Memory B cell (primary cell): ENCODE results near the gene LDOC1.
"Not testable (repeated sequence)": the region's sequence is repeated elsewhere in the genome, so short reads cannot be mapped to it uniquely, and the experiment has no call there.

Experiments used
- ATAC-seq: fragments of 150-1000 bp; cut with Tn5 transposase; 2 replicates; pipeline ENCODE4 v1.10.0; 2021; ENCODE audit warnings: low read depth, mild to moderate bottlenecking, moderate library complexity
- DNase-seq, 2 donors: peaks; one replicate each; pipeline ENCODE4 v3.0.0; 2022; ENCODE audit warnings: low spot score in 2 of 2
- H3K27ac Mint-ChIP-seq: one replicate; pipeline ENCODE4 v1.8.0; 2022; ENCODE audit warnings: mild to moderate bottlenecking, moderate library complexity, mixed read lengths
- H3K27me3 Mint-ChIP-seq: one replicate; pipeline ENCODE4 v1.8.0; 2022; ENCODE audit warnings: mixed read lengths
- H3K36me3 Mint-ChIP-seq: one replicate; pipeline ENCODE4 v1.8.0; 2022; ENCODE audit warnings: mild to moderate bottlenecking, mixed read lengths
- H3K4me1 Mint-ChIP-seq: one replicate; pipeline ENCODE4 v1.8.0; 2022; ENCODE audit warnings: mixed read lengths
- H3K4me3 Mint-ChIP-seq: one replicate; pipeline ENCODE4 v1.8.0; 2022; ENCODE audit warnings: mild to moderate bottlenecking, moderate library complexity, mixed read lengths
- H3K9me3 Mint-ChIP-seq: one replicate; pipeline ENCODE4 v1.8.0; 2022; ENCODE audit warnings: mixed read lengths

LDOC1 gene

DNA sequence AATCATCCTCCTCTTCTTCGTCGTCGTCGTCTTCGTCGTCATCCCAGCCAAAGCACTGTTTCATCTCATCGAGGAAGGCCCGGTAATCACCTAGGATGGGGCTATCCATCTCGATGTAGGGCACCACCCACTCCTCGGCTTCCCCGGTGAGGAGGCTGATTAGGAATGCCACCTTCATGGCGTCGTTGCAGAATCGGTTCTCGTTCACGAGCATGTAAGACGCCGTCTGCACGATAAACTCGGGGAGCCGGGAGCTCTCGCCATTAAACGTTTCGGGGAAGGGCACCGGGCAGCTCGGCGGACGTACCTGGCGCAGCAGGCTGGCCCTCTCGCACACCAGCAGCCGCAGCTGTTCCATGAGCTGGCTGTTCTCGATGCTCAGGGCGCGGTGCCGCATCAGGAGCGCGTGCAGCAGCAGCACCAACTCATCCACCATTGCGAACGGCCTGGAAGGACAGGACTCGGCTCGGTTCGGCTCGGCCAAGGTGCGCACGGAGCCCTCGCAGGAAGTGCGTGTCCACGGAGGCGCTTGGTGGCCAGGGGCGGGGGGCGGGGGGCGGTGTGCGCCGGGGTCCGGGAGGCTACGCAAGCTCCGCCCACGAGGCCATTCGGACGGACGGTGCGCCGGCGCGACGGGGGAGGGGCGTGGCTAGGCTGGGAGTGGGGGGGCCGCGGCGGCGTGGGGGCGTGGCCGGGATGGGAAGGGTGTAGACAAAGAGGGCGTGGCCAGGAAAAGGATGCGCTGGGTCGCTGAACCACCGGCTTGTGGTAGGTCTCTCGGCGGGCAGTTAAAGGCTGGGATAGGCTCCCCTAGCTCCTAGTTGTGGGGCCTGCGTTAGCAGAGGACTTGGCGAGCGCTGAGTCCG lies at the start of gene LDOC1:
LDOC1 (minus strand) TSS at position 544 of the 866 bp plus-strand sequence; CDS start at position 436, 108 bp downstream.
- peak within 1 kb of the TSS; percentile 73 for H3K27ac Mint-ChIP-seq
- H3K36me3 Mint-ChIP-seq = no peaks in the 10 kb centered on the region
- H3K4me3 Mint-ChIP-seq = peak within 1 kb of the TSS; percentile 82
- peak; percentile 44 to 47 for DNase-seq
- H3K4me1 Mint-ChIP-seq = peaks cover 7% of the 10 kb centered on the region
- peak; percentile 86 for ATAC-seq
- H3K27me3 Mint-ChIP-seq = peaks cover 3% of the 10 kb centered on the region
- no peaks in the 10 kb centered on the region for H3K9me3 Mint-ChIP-seq

GRCh38 chrX:141221611-141222010 lies 44.7 kb upstream of the LDOC1 start:
- H3K4me1 Mint-ChIP-seq = no peaks in the 10 kb centered on the region
- no peak overlapping the region for H3K4me3 Mint-ChIP-seq
- no peak overlapping the region for H3K27ac Mint-ChIP-seq
- no peaks in the 10 kb centered on the region for H3K36me3 Mint-ChIP-seq
- DNase-seq (no peak), ATAC-seq (no peak)
- no peaks in the 10 kb centered on the region for H3K27me3 Mint-ChIP-seq
- H3K9me3 Mint-ChIP-seq = peaks cover 3% of the 10 kb centered on the region

DNA sequence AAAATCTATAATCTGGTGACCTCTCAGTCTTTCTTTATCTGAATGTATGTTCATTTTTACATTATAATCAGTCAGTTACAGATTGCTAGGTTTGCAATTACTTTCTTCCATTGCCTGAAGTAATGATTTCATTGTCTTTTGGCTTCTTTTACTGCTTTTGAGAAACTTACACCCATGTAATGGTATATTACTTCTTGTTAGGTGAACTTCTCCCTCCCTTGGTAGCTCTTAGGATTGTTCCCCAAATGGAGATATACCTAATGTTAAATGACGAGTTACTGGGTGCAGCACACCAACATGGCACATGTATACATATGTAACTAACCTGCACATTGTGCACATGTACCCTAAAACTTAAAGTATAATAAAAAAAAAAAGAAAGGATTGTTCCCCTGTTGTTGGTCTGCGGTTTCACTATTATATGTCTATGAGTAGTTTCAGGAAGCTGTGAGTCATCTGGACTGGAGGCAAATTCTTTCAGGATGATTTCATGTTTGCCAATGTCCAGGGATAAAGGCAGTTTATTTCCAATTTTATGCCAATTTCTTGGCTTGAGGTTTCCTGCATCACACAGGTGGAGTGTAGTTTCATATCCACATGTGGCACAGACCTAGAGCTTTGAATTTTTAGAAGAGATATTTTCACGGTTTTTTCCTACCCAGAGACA lies 43.5 kb upstream of the LDOC1 start:
- no peak for ATAC-seq
- Mint-ChIP-seq H3K27ac (no peak overlapping the region), H3K4me1 (no peaks in the 10 kb centered on the region), H3K36me3 (no peaks in the 10 kb centered on the region), H3K27me3 (no peaks in the 10 kb centered on the region), H3K4me3 (no peak overlapping the region), H3K9me3 (peaks cover 3% of the 10 kb centered on the region)
- DNase-seq = no peak

GRCh38 chrX:141214196-141214595 lies 37.3 kb upstream of the LDOC1 start:
- H3K27ac Mint-ChIP-seq = no peak overlapping the region
- no peaks in the 10 kb centered on the region for H3K4me1 Mint-ChIP-seq
- DNase-seq (no peak), ATAC-seq (no peak)
- H3K4me3 Mint-ChIP-seq = no peak overlapping the region
- H3K9me3 Mint-ChIP-seq = no peaks in the 10 kb centered on the region
- H3K27me3 Mint-ChIP-seq = no peaks in the 10 kb centered on the region
- H3K36me3 Mint-ChIP-seq = no peaks in the 10 kb centered on the region

GRCh38 chrX:141201962-141202361 lies 25.0 kb upstream of the LDOC1 start:
- H3K4me3 Mint-ChIP-seq = no peak overlapping the region
- H3K27ac Mint-ChIP-seq = no peak overlapping the region
- DNase-seq (no peak), ATAC-seq (no peak)
- H3K36me3 Mint-ChIP-seq = no peaks in the 10 kb centered on the region
- no peaks in the 10 kb centered on the region for H3K4me1 Mint-ChIP-seq
- H3K9me3 Mint-ChIP-seq = no peaks in the 10 kb centered on the region
- H3K27me3 Mint-ChIP-seq = no peaks in the 10 kb centered on the region

DNA sequence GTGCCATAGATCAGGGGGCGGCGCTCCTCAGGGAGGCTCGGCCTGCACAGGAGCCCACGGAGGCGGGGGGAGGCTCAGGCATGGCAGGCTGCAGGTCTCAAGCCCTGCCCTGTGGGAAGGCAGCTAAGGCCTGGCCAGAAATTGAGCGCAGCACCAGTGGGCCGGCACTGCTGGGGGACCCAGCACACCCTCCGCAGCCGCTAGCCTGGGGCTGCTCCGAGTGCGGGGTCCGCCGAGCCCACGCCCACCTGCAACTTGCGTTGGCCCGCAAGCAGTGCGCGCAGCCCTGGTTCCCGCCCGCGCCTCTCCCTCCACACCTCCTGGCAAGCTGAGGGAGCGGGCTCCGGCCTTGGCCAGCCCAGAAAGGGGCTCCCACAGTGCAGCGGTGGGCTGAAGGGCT lies 11.6 kb upstream of the LDOC1 start:
- H3K4me1 Mint-ChIP-seq, H3K4me3 Mint-ChIP-seq, DNase-seq, H3K36me3 Mint-ChIP-seq, H3K9me3 Mint-ChIP-seq, H3K27ac Mint-ChIP-seq, ATAC-seq, H3K27me3 Mint-ChIP-seq: not testable (repeated sequence)

- DNase-seq (no peak), ATAC-seq (no peak)
- Mint-ChIP-seq H3K36me3 (no peaks in the 10 kb centered on the region), H3K4me1 (peaks cover 4% of the 10 kb centered on the region), H3K9me3 (no peaks in the 10 kb centered on the region), H3K27ac (no peak overlapping the region), H3K27me3 (no peaks in the 10 kb centered on the region), H3K4me3 (no peak overlapping the region)
These were observed 8.4 kb upstream of the LDOC1 start for GRCh38 chrX:141185366-141185765.

GRCh38 chrX:141183000-141183399 lies 6.1 kb upstream of the LDOC1 start:
- peaks cover 4% of the 10 kb centered on the region for H3K4me1 Mint-ChIP-seq
- H3K4me3 Mint-ChIP-seq = no peak overlapping the region
- no peaks in the 10 kb centered on the region for H3K36me3 Mint-ChIP-seq
- DNase-seq (no peak), ATAC-seq (no peak)
- H3K9me3 Mint-ChIP-seq = no peaks in the 10 kb centered on the region
- H3K27me3 Mint-ChIP-seq = peaks cover 3% of the 10 kb centered on the region
- H3K27ac Mint-ChIP-seq = no peak overlapping the region

DNA sequence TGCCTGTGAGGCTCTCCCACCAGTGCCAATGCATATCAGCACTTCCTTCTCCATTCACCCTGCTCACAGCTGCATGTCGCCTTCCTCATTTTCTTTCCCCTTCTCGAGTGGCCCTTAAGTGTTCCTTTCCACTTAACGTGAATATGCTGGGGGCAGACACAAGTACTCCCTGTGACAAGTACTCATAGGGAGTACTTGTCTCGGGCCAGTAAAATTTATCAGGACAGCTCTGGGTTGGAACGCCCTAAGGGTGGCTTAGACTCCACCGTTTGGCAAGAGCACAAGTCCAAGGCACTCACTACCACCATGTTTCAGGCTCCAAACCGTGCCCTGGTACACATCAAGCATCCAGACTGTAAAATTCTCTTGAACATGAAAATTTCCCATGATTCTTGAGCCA lies 3.9 kb upstream of the LDOC1 start:
- no peak for DNase-seq
- Mint-ChIP-seq H3K4me3 (no peak overlapping the region), H3K27me3 (peaks cover 3% of the 10 kb centered on the region), H3K9me3 (no peaks in the 10 kb centered on the region), H3K4me1 (peaks cover 7% of the 10 kb centered on the region), H3K36me3 (no peaks in the 10 kb centered on the region), H3K27ac (no peak overlapping the region)
- no peak for ATAC-seq

- H3K36me3 Mint-ChIP-seq = no peaks in the 10 kb centered on the region
- H3K9me3 Mint-ChIP-seq = no peaks in the 10 kb centered on the region
- H3K4me3 Mint-ChIP-seq = peak overlapping the region; percentile 82
- H3K27me3 Mint-ChIP-seq = peaks cover 3% of the 10 kb centered on the region
- H3K27ac Mint-ChIP-seq = peak overlapping the region; percentile 73
- no peak for DNase-seq
- no peak for ATAC-seq
- H3K4me1 Mint-ChIP-seq = peaks cover 6% of the 10 kb centered on the region
These were observed 1.1 kb downstream of the LDOC1 start for GRCh38 chrX:141175786-141176185.

DNA sequence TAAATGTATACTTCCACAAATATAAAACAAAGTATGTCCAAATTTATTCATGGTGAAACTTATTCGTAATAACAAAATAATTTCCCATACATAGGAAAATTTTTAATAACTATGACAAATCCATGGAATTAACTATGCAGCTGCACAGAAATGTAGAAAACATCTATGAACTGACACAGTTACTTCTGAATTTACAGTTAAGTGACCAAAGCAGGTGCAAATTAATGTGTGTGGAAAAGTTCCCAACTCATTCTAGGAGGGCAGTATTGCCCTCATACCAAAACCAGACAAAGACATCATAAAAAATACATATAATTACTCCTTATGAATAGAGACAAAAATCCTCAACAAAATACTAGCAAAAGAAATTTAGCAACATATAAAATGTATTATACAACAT lies 12.5 kb downstream of the LDOC1 start:
- Mint-ChIP-seq H3K27ac (no peak overlapping the region), H3K9me3 (no peaks in the 10 kb centered on the region), H3K4me1 (no peaks in the 10 kb centered on the region), H3K27me3 (no peaks in the 10 kb centered on the region), H3K36me3 (no peaks in the 10 kb centered on the region), H3K4me3 (no peak overlapping the region)
- DNase-seq = no peak
- no peak for ATAC-seq

DNA sequence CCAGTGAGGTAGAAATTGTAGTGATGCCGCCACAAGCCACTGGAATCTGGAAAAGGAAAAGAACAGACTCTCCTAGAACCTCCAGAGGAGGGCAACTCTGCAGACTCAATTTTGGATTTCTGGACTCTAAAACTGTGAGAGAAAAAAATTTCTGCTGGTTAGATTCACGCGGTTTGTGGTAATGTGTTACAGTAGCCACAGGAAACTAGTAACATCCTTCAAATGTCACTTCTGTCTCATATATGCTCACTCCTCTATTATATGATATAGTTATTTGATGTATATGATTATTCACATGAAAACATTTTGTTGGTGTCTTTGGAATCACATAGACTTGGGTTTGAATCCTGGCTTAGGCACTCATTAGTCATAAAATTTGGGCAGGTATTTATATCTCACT lies 18.8 kb downstream of the LDOC1 start:
- Mint-ChIP-seq H3K4me1 (no peaks in the 10 kb centered on the region), H3K36me3 (peaks cover 8% of the 10 kb centered on the region), H3K9me3 (peaks cover 2% of the 10 kb centered on the region), H3K27ac (no peak overlapping the region), H3K27me3 (no peaks in the 10 kb centered on the region), H3K4me3 (no peak overlapping the region)
- no peak for DNase-seq
- no peak for ATAC-seq

GRCh38 chrX:141155231-141155630 lies 21.7 kb downstream of the LDOC1 start:
- H3K9me3 Mint-ChIP-seq, H3K27me3 Mint-ChIP-seq, H3K4me3 Mint-ChIP-seq, ATAC-seq, H3K4me1 Mint-ChIP-seq, H3K27ac Mint-ChIP-seq, H3K36me3 Mint-ChIP-seq, DNase-seq: not testable (repeated sequence)

- H3K36me3 Mint-ChIP-seq = no peaks in the 10 kb centered on the region
- H3K27me3 Mint-ChIP-seq = no peaks in the 10 kb centered on the region
- H3K4me1 Mint-ChIP-seq = no peaks in the 10 kb centered on the region
- H3K27ac Mint-ChIP-seq = no peak overlapping the region
- H3K4me3 Mint-ChIP-seq = no peak overlapping the region
- no peak for ATAC-seq
- no peak for DNase-seq
- H3K9me3 Mint-ChIP-seq = no peaks in the 10 kb centered on the region
These were observed 34.0 kb downstream of the LDOC1 start for GRCh38 chrX:141142946-141143345.
